Cortex of kidney (tissue), 1 donor: ENCODE measurements around the gene TUBB1.
"Not testable (repeated sequence)": the region's sequence is repeated elsewhere in the genome, so short reads cannot be mapped to it uniquely, and the experiment has no call there.

Experiments
- DNase-seq: peaks from one replicate; lab custom pipeline; 2025; lab: John Stamatoyannopoulos, UW

The TUBB1 gene

GRCh38 chr20:59006167-59006863, 12.9 kb upstream of the TUBB1 start:
- DNase-seq, result no peak

GRCh38 chr20:59006864-59007664, 12.2 kb upstream of the TUBB1 start, which contains the start of gene CTSZ:
Gene CTSZ, minus strand, starts transcription at chr20:59007254. Its CDS starts 126 bp downstream, at chr20:59007128.
- DNase-seq, result no peak

DNA sequence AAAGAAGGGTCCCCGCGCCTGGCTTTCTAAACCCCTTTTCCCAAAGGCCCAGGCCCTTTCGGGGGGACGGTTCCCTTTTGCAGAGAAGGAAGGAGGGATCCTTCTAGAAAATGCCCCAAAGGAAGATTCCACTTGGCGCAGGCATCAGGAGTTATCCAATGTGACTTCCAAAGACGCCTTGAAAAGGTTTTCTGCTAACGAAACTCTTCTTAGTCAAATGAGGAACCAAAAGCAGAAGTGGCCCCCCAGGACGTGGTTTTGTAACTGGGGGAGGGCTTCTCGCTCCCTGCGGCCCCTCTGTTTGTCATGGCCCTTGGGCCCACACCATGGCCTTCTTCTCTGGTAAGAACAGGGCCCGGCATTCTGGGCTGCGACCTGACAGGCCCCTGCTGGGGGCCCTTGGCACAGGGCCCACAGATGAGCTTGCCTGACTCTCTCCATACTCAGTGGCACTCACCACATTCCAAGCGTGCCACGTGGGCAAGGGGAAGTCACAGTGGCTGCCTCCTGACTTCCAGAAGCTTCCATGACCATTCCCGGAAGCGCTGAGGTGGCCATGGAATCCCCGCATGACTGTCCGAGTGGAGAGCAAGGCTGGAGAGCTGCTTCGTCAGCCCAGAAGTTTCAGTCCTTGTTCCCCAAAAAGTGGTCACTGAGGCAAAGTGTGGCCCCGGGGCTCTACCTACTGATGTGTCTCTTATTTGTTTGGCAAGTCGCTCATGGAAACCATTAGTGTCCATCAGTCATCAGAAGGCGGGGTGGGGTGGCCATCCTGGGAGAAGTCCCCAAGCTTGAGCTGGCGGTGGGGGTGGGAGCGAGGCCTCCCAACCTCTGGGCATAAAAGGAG, 11.3 kb upstream of the TUBB1 start:
- no peak for DNase-seq

- DNase-seq, result no peak
Measured at GRCh38 chr20:59008715-59009336, 10.4 kb upstream of the TUBB1 start.

DNA sequence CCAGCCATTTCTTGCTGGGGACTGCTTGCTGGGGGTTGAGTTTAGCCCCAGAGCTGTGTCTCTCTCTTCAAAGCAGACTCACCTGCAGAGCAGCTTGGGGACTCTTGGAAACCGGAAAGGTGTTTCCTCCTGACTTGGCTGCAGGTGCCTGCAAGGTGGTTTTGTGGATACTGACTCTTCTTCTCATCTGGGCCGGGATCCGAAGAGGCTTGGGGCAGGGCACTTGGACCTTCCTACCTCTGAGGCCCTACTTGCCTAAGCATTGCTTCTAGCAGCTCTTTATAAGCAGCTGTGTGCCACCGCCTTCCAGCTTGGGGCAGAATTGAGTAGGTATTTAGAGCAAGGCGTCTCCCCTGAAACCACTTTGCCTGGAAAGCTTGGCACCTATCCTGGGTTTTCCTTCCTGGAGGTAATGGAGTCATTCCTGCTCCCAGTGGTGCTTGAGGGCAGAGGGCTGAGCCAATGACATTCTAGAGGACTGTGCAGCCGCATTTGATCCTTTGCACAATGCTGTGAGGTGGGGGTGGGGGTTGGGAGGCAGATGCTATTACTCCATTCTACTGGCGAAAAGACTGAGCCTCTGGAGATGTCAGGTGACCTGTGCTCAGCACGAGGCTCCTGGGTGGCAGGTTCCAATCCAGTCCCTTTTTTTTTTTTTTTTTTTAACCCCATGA, 8.8 kb upstream of the TUBB1 start:
- no peak for DNase-seq

GRCh38 chr20:59010995-59011873, 8.0 kb upstream of the TUBB1 start:
- DNase-seq, result no peak

DNA sequence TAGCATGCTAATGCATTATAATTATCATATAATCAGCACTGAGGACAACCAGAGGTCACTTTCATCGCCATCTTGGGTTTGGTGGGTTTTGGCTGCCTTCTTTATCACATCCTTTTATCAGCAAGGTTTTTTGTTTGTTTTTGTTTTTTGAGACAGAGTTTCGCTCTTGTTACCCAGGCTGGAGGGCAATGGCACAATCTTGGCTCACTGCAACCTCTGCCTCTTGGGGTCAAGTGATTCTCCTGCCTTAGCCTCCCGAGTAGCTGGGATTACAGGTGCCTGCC, 7.4 kb upstream of the TUBB1 start:
- DNase-seq, result not testable (repeated sequence)

DNA sequence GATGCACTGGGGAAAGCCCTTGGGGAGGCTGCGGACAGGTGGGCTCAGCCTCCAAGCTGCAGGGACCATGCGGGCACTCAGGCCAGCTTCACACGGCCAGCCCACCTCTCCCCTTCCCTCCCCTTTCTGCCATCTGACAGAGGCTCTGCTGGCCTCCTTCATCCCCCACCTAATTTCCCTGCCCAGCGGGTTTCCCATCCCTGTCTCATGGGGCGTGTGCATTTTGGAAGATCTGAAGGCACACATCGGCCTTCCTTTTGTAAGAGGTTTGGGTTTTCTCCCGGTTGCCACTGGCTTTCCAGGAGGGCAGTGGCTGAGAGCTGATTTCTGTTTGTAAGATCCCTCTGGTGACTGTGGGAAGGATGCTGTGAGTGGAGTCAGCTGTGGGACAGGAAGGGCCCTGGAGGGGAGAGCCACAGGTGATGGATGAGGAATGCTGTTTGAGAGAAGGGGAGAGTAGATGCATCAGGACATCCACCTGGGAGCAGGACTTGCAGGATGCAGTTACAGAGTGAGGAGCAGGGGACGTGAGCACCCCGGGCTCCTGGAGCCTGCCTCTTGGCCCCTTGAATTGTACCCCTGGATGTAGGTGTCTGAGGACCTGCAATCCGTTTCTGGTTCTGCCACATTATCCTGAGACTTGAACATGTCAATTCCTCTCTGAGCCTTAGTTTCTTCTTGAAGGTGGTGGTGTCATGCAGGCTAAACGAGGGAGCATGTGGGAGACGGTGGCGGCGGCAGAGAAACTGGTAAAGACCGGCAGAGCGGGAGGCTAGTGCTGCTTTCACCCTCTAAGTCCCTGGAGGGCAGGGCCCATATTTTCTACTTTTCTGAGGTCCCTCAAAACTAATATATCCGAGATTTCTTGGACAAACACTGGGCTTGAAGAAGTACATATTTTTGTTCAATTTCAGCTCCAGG, 5.9 kb upstream of the TUBB1 start:
- DNase-seq, result no peak

DNA sequence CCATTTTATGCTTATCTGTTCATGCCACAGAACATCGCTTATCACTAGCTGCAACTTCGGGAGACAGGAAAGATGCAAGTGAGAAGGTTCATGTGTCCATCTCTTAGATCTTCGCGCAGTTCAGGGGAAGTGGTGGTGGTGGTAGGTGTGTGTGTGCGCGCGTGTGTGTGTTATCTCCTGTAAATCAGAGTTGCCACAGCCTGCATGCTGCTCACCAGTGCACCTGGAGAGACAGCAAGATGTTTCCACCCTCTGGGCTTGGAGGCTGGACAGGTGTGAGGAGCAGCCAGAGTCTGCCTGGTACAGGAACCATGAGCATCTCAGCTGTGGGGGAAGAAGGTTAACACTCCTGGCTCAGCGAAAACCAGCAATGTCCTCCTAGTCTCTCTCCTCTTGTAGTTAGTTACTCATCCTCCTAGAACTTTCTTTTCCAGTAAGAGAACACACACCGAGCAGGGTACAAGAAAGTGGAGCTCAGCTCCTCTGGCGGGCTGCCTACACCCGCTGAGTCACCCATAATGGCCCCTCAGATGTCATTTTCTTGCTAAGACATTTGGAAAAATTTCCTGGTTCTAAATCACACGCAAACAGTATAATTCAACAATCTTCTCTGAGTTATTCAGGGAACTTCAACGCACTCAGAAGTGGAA, 5.1 kb upstream of the TUBB1 start:
- no peak for DNase-seq

DNA sequence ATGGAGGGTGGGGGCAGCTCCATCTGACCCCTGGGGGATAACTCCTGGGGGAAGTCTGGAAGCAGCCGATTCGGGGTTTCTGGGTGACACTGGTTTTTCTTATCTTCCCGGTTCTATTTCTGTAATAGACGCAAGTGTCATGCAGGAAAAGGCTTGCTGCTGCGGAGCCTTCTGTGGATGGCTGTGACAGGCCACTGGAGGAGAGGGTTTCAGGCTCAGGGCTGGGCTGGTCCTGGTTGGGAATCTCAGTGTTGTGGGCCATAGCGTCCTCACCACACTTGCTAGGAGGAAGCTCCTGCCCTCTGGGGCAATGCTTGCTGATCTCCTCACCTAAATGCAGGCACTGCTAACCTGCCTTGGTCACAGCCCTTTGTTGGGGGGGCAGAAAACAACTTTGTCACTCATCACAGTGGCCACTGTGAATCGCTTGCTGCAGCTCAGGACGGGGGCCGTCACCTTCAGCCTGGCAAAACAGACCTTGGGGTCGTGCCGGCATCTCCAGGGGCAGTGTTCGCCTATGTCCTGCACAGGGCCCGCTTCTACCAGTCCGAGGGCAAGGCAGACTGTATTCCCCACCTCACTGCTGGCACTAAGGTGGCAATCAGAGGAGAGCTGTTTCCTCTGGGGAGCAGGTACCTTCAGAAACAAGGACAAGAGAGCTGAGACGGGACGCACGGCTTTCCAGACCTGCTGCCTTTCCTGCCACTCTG, 4.4 kb upstream of the TUBB1 start:
- DNase-seq, result no peak

- DNase-seq, result no peak
Measured at GRCh38 chr20:59015411-59015810, 3.8 kb upstream of the TUBB1 start.

DNA sequence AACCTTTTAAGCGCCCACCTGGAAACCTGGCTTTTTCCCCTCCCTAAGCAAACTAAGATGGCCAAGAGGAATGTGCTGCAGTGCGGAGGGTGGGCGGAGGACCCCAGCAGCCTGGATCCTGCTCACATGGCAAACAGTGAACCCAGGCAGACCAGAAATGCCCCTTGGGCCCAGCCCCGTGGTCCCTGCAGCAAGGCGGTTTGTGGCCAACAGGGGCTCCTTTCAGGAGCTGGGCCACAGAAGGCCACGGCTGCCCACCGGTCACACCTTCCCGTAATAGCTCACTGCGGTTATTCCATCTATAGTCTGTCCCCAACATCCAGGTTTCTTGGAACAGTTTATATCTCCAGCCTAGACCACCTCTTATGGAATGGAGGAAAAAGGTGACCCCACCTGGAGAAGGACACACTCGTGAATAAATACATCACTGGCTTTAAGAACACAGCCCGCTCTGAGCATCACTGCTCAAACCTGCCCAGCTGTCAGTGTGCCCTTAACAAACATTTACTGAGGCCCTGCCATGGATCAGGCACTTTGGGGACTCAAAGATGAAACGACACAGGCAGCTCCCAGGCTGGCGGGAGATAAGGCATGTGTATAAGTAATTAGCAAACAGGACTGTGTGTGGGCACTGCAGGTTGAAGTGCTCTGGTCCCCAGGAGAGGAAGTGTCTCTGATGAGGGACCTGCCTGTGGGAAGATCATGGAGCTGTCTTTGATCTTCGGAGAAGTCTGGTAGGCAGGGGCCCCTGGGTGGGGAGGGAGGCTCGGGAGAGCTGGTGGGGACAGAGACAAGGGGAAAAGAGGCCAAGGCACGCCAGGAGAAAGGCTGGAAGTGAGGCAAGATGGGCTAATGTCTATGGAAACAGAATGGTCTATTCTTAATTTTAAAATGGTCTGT, 3.2 kb upstream of the TUBB1 start:
- no peak for DNase-seq

GRCh38 chr20:59016795-59017492, 2.3 kb upstream of the TUBB1 start:
- DNase-seq, result no peak

- no peak for DNase-seq
Measured at GRCh38 chr20:59017493-59018231, 1.6 kb upstream of the TUBB1 start.

- DNase-seq, result no peak
Measured at GRCh38 chr20:59018817-59019216, 412 bp upstream of the TUBB1 start.

GRCh38 chr20:59020938-59021551, 1.8 kb downstream of the TUBB1 start:
- no peak for DNase-seq
